ENCODE data around the gene REPIN1. TPM values are rescaled to one million over a fixed set of nuclear protein-coding genes. Genes with fewer than 3 reads are reported as not detected.
A peak's percentile ranks its signal among the peaks of the same experiment; 100 is the strongest.

REPIN1 gene
- total RNA-seq, 1 donor from 2014 or later = 146 TPM

GRCh38 chr7:150420987-150421674 lies 52.5 kb downstream of the REPIN1 start:
- peak; percentile 82 for TF ChIP-seq CTCF (IDR thresholded peaks at IDR 0.05; ENCODE audit: partially characterized antibody, unreplicated experiment)
- H3K27ac Mint-ChIP-seq (ENCODE audit: unreplicated experiment) = no peak overlapping the region
- no peaks in the 10 kb centered on the region for H3K36me3 Mint-ChIP-seq (ENCODE audit: unreplicated experiment)
- no peak overlapping the region for H3K4me3 Mint-ChIP-seq (ENCODE audit: unreplicated experiment)
- no peaks in the 10 kb centered on the region for H3K27me3 Mint-ChIP-seq (ENCODE audit: unreplicated experiment)
- peaks cover 2% of the 10 kb centered on the region for H3K9me3 Mint-ChIP-seq (ENCODE audit: unreplicated experiment)
- DNase-seq = peak; percentile 89
- peaks cover 9% of the 10 kb centered on the region for H3K4me1 Mint-ChIP-seq (ENCODE audit: low read depth, unreplicated experiment)

- H3K27me3 Mint-ChIP-seq (ENCODE audit: unreplicated experiment) = no peaks in the 10 kb centered on the region
- peaks cover 9% of the 10 kb centered on the region for H3K4me1 Mint-ChIP-seq (ENCODE audit: low read depth, unreplicated experiment)
- no peak for DNase-seq
- no peaks in the 10 kb centered on the region for H3K36me3 Mint-ChIP-seq (ENCODE audit: unreplicated experiment)
- H3K4me3 Mint-ChIP-seq (ENCODE audit: unreplicated experiment) = no peak overlapping the region
- H3K9me3 Mint-ChIP-seq (ENCODE audit: unreplicated experiment) = peaks cover 2% of the 10 kb centered on the region
- H3K27ac Mint-ChIP-seq (ENCODE audit: unreplicated experiment) = no peak overlapping the region
- TF ChIP-seq CTCF (IDR thresholded peaks at IDR 0.05; ENCODE audit: partially characterized antibody, unreplicated experiment) = no peak
These were observed 53.2 kb downstream of the REPIN1 start for GRCh38 chr7:150421831-150422230.

Other genes starting within 250 kb of the REPIN1 start
- 10.2 TPM for gene LRRC61, start 45.5 kb upstream of the REPIN1 start, total RNA-seq (ENCODE audit: unreplicated experiment)
- not detected for gene ACTR3C, start 45.3 kb upstream of the REPIN1 start, total RNA-seq (ENCODE audit: unreplicated experiment)
- gene RARRES2, start 27.2 kb upstream of the REPIN1 start, total RNA-seq (ENCODE audit: unreplicated experiment) = 0.86 TPM
- 20.5 TPM for gene ZNF775, start 10.5 kb downstream of the REPIN1 start, total RNA-seq (ENCODE audit: unreplicated experiment)
- not detected for gene GIMAP8, start 81.8 kb downstream of the REPIN1 start, total RNA-seq (ENCODE audit: unreplicated experiment)
- gene GIMAP7, start 146.1 kb downstream of the REPIN1 start, total RNA-seq (ENCODE audit: unreplicated experiment) = not detected
- gene GIMAP4, start 198.6 kb downstream of the REPIN1 start, total RNA-seq (ENCODE audit: unreplicated experiment) = not detected

Measured in glutamatergic neuron (in vitro differentiated cells).